GM10248 (cell line): Measurements from ENCODE around the gene SMIM22.

Experiments
- CTCF ChIA-PET: fragments of 300-600 bp; sonication (Branson Sonifier 250); formaldehyde crosslinking; extraction: SDS; loops from one replicate; lab custom pipeline; 2021; ENCODE audit warnings: antibody characterized with exemption; lab: Yijun Ruan, JAX
- POLR2A ChIA-PET: fragments of 350-650 bp; sonication (Branson Sonifier 250); formaldehyde crosslinking; extraction: SDS; loops from one replicate; lab custom pipeline; 2020; ENCODE audit warnings: antibody characterized with exemption; lab: Yijun Ruan, JAX
- DNase-seq: peaks from one replicate; pipeline ENCODE4 v3.0.0; 2012; ENCODE audit errors: extremely low spot score
- TF ChIP-seq, protein P1 (sequence below): IDR thresholded peaks from 2 replicates; pipeline ENCODE4 v1.5.1; 2012; ENCODE audit warnings: mild to moderate bottlenecking, low read depth; ENCODE audit errors: extremely low read depth, missing control alignments, control extremely low read depth

The SMIM22 gene, protein sequence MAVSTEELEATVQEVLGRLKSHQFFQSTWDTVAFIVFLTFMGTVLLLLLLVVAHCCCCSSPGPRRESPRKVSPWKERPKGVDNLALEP

DNA sequence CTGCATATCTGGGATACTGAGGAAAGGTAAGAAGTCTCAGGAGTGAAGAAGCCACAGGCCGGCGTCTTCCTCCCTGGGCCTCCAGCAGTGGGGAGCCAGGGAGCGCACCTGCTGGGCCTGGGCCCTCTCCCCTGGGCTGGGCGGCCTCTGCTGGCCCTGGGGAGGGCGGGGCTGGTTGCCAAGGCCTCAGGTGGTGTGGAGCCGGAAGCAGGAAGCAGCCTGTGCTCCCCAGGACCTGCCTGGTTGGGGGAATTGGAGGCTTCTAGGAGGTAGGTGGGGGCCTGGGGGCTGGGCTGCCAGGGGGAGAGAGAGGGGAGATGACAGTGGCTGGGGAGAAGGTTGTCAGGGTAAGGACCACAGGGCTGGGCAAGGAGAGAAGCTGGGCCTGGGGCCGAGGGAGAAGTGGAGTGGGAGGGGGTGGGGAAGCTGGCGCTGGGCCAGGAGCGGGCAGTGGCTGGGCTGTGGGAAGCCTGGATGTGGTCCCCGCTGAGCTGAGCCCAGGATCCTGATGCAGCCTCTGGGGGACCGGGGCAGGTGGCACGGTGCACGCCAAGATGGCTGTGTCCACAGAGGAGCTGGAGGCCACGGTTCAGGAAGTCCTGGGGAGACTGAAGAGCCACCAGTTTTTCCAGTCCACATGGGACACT, at the start of gene SMIM22:
TSS of gene SMIM22 (plus strand) at position 189 of the 647 bp plus-strand sequence. CDS start at position 555, 366 bp downstream.
- no peak for DNase-seq
- ChIA-PET CTCF (interaction anchor here (1.1 kb wide), 1 partner anchor 161 kb away, joined by 3 read pairs; no protein-coding TSS in a partner anchor), POLR2A (no interaction called here)
- TF ChIP-seq, protein P1, sequence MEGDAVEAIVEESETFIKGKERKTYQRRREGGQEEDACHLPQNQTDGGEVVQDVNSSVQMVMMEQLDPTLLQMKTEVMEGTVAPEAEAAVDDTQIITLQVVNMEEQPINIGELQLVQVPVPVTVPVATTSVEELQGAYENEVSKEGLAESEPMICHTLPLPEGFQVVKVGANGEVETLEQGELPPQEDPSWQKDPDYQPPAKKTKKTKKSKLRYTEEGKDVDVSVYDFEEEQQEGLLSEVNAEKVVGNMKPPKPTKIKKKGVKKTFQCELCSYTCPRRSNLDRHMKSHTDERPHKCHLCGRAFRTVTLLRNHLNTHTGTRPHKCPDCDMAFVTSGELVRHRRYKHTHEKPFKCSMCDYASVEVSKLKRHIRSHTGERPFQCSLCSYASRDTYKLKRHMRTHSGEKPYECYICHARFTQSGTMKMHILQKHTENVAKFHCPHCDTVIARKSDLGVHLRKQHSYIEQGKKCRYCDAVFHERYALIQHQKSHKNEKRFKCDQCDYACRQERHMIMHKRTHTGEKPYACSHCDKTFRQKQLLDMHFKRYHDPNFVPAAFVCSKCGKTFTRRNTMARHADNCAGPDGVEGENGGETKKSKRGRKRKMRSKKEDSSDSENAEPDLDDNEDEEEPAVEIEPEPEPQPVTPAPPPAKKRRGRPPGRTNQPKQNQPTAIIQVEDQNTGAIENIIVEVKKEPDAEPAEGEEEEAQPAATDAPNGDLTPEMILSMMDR = no peak

DNA sequence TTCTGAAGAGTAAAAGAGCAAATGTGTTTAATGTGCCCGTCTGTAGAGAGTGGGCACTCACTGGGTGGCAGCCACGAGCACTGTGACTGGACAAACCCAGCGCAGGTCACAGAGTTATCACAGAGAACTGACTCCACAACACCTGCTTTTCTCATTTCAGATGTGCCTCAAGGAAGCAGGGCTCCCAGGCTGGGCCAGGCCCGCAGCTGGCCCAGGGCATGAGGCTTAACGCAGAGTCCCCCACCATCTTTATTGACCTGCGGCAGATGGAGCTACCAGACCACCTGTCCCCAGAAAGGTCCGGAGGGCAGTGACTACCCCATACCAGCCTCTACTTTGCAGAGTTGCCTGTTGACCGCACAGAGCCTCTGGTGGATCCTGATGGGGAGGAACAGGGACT, 49.0 kb upstream of the SMIM22 start:
- ChIA-PET POLR2A (no interaction called here), CTCF (interaction anchor here (1.3 kb wide), 1 partner anchor 10 kb away, joined by 3 read pairs; no protein-coding TSS in a partner anchor)
- DNase-seq = no peak
- TF ChIP-seq, protein P1 = no peak

DNA sequence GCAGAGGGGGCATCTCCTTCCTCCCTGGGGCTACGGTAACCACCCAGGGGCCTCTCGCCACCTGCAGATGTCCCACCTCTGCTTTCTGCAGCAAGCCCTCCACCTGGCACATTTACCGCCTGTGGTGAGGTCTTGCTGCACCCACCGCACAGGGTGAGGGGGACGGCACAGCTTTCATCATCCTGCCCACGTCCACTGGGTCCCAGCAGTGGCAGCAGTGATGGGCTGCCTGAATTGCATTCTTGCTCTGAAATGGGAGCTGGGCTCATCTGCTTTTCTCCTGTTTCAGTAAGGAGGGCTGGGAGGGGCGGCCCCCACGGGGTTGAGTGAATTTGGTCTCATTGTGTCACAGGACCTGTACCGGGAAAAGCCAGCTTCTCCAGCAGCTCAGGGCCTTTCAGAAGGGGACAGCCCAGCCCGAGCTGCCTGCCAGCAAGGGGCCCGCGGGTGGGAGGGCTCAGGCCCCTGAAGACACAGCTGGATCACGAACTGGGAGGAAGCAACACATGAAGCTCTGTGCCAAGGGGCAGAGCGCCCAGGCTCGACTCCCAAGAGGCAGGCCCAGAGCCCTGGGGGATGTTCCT, 48.1 kb upstream of the SMIM22 start:
- CTCF ChIA-PET = interaction anchor here (0.7 to 1.5 kb wide), 5 partner anchors 9 to 41 kb away, joined by 3 to 10 read pairs (median 3); partner anchors contain the start of genes ANKS3 and DNAAF8
- POLR2A ChIA-PET = interaction anchor here (0.9 to 1.6 kb wide), 3 partner anchors 8 to 47 kb away, joined by 3 to 8 read pairs (median 5); partner anchors contain the start of genes ANKS3 and DNAAF8
- DNase-seq = no peak
- TF ChIP-seq, protein P1 = no peak

DNA sequence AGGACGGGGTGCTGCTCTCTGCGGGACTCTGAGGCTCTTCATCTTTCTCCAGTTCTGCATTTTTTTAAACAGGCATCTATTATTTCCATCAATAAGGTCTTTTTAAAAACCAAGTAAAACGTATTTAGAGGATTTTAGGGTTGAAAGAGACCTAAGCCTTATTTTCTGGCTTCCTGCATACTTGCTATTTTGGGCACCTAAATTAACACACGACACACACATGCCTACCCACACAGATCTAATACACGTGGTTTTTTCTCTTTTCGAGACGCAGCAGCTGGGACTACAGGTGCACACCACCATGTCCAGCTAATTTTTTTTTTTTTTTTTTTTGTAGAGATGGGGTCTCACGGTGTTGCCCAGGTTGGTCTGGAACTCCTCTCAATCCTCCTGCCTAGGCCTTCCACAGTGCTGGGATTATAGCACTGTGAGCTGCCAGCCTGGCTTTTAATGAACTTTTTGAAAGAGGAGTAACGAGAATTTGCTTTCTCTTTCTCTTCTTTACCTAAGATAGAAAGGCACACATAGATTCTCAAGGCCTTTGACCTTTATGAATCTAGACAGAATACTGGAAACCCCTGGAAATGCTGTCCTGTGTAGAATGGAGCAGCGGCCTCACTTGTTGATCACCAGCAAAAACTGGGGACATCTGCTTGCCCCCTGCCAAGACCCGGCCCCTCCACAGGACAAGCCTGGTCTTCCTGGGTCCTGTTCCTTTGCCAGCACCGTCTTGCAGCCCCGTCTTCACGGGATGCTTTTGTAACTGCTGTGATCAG, 47.1 kb upstream of the SMIM22 start:
- ChIA-PET POLR2A (interaction anchor here (0.6 to 1.6 kb wide), 3 partner anchors 9 to 13 kb away, joined by 5 to 8 read pairs (median 5); partner anchors contain the start of genes ANKS3 and DNAAF8), CTCF (interaction anchor here (0.7 to 1.5 kb wide), 4 partner anchors 10 to 42 kb away, joined by 3 to 10 read pairs (median 3); partner anchors contain the start of genes ANKS3 and DNAAF8)
- TF ChIP-seq, protein P1 = no peak

DNA sequence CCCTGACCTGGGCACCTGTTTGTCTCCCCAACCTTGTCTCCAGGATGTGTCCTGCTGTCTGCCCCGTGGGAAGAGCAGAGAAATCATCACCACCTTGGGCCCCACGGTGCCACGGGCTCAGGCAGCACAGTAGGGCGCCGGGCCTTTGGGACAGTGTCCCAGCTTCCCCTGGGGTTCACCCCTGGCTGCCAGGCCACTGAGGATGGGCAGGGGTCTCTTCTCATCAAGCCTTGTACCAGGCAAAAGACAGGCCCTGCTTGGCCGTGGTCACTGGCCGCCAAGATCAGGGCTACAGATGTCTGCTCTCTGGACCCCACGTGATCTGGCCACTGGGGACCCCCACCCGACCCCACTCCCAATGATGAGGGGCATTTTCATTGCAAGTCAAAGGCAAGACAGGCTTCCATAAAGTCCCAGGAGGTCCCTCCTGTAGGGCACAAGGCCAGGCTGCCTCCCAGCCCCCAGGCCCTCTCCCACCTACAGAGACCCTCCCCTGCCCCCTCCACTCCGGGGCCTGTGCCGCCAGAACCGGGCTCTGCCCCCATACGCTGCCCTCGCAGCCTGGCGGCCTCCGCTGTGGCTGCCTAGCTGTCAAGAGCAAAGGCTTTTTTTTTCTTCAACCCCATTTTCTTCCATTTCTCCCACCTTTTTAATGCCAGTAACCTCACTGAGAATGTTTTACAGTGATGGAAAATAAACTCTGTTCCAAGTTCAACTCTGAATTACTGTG, 46.3 kb upstream of the SMIM22 start:
- CTCF ChIA-PET = interaction anchor here (1.3 kb wide), 1 partner anchor 14 kb away, joined by 6 read pairs; the partner anchor contains the start of genes ANKS3 and DNAAF8
- DNase-seq = no peak
- POLR2A ChIA-PET = interaction anchor here (1.0 to 1.5 kb wide), 3 partner anchors 10 to 14 kb away, joined by 3 to 5 read pairs (median 4); partner anchors contain the start of gene DNAAF8
- TF ChIP-seq, protein P1 = no peak

More for the DNA sequence above, 47.1 kb upstream of the SMIM22 start:
- no peak for DNase-seq
